Hair follicle dermal papilla cell (primary cell): ENCODE measurements around the gene PXK. TPM values are rescaled to one million over a fixed set of nuclear protein-coding genes. Genes with fewer than 3 reads are reported as not detected.

Experiments used
- small RNA-seq: library from RNA; depleted of rRNA; stranded (forward); fragments of <200 nt; gene quantifications from one replicate; pipeline ENCODE3, GENCODE V24; 2012
- total RNA-seq: library from RNA; depleted of rRNA; stranded (reverse); fragments of >200 nt; gene quantifications from 2 replicates; pipeline ENCODE4 v1.2.3, GENCODE V29; 2012

The PXK gene
- total RNA-seq = 129 and 166 TPM in 2 replicates

GRCh38 chr3:58332575-58333188, at the start of gene PXK:
Gene PXK, plus strand, starts transcription at chr3:58332892. Its CDS starts 97 bp downstream, at chr3:58332989.

GRCh38 chr3:58305882-58306711, 26.6 kb upstream of the PXK start, which contains the start of the genes HTD2 and RPP14:
Gene HTD2, plus strand, starts transcription at chr3:58306520. Its CDS starts 11,094 bp downstream, at chr3:58317614.
Gene RPP14, plus strand, starts transcription at chr3:58306245. Its CDS starts 4,085 bp downstream, at chr3:58310330.

GRCh38 chr3:58433400-58434167, 100.9 kb downstream of the PXK start, which contains the start of gene PDHB:
Gene PDHB, minus strand, starts transcription at chr3:58433832. Its CDS starts 23 bp downstream, at chr3:58433809.

Small RNA genes within 50 kb of the gene (small RNA-seq; reads per million reads assigned to genes)
- not detected for gene AC098479.1

Other genes with a start within 250 kb of the PXK start
- not detected in 2 replicates for gene DNASE1L3, start 121.9 kb upstream of the PXK start, total RNA-seq
- gene ABHD6, start 95.1 kb upstream of the PXK start, total RNA-seq = 8.8 and 8.9 TPM in 2 replicates
- gene RPP14, start 26.6 kb upstream of the PXK start, total RNA-seq = 17.0 and 17.4 TPM in 2 replicates
- gene HTD2, start 26.4 kb upstream of the PXK start, total RNA-seq = 9.7 and 10.0 TPM in 2 replicates
- gene PDHB, start 100.9 kb downstream of the PXK start, total RNA-seq = 65.8 and 74.2 TPM in 2 replicates
- 7.0 and 8.6 TPM in 2 replicates for gene KCTD6, start 159.2 kb downstream of the PXK start, total RNA-seq
- gene ACOX2, start 204.3 kb downstream of the PXK start, total RNA-seq = 24.7 and 28.1 TPM in 2 replicates
- gene FAM107A, start 244.5 kb downstream of the PXK start, total RNA-seq = 0.32 and 0.85 TPM in 2 replicates